ENCODE measurements around the gene MAN1C1. TPM values are rescaled to one million over a fixed set of nuclear protein-coding genes. Genes with fewer than 3 reads are reported as not detected.

The MAN1C1 gene
- total and polyA plus RNA-seq, 2 donors (not counting 1 experiment from before 2014, with no cell fraction given): 17.7 to 51.4 TPM

DNA sequence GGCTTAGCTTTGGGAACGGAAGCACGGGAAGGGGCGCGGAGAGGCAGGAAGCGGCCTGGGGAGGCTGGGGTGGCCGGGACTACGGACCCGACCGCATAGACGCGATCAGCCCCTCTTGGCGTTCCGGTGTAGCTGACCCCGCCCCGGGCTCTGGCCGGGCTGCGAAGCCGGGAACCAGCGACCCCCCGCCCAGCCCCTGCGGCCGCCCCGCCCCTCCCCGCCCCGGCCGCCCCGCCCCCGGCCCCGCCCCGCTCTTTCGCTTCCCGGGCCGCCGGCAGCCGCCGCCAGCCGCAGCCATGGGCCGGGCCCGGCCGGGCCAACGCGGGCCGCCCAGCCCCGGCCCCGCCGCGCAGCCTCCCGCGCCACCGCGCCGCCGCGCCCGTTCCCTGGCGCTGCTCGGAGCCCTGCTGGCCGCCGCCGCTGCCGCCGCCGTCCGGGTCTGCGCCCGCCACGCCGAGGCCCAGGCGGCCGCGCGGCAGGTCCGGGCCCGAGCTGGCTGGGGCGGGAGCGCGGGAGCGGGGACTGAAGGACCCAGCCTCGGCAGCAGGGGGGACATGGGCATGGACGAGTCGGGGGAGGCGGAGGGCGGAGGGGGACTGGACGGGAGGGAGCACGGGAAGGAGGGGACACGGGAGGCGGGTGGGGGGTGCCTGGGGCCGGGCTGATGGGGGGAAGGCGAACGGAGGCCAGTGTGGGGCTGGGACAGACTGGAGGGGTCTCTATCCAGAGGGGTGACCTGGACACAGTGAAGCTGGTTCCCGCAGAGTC is 183.5 kb downstream of the MAN1C1 start, which contains the start of gene SELENON:
Gene SELENON, plus strand, starts transcription at position 259 of the 768 bp plus-strand sequence. Its CDS starts 38 bp downstream, at position 297.
- Histone ChIP-seq H3K4me1 (ENCODE audit: control insufficient read depth, extremely low read depth, insufficient read depth, low read length) (peaks cover 9% of the 10 kb centered on the region), H3K9ac (ENCODE audit: insufficient read depth, low read length) (peak within 1 kb of the TSS; percentile 69), H3K79me2 (ENCODE audit: control insufficient read depth, insufficient read depth, low read length) (peaks cover 4% of the 10 kb centered on the region), H3K36me3 (ENCODE audit: control insufficient read depth, insufficient read depth, low read length) (no peaks in the 10 kb centered on the region), H3K27me3 (ENCODE audit: control insufficient read depth, insufficient read depth, low read length) (no peaks in the 10 kb centered on the region), H3K4me2 (ENCODE audit: extremely low read depth, insufficient read depth, low read length) (peak within 1 kb of the TSS; percentile 98), H3K27ac (ENCODE audit: insufficient read depth, low read length) (peak within 1 kb of the TSS; percentile 52), H3K4me3 (replicated peaks in 1 of 4; ENCODE audit: control extremely low read depth in 1 of 4, insufficient read depth in 1 of 4, low read depth in 3 of 4, low read length in 4 of 4) (peak within 1 kb of the TSS; percentile 61 to 73 (median 70)), H3K9me3 (ENCODE audit: control insufficient read depth, insufficient read depth, low read depth, low read length) (no peaks in the 10 kb centered on the region), H4K20me1 (ENCODE audit: control insufficient read depth, extremely low read depth, insufficient read depth, low read length) (no peaks in the 10 kb centered on the region), H2AFZ (ENCODE audit: low read length) (peak within 1 kb of the TSS; percentile 61)
- TF ChIP-seq, protein P1, sequence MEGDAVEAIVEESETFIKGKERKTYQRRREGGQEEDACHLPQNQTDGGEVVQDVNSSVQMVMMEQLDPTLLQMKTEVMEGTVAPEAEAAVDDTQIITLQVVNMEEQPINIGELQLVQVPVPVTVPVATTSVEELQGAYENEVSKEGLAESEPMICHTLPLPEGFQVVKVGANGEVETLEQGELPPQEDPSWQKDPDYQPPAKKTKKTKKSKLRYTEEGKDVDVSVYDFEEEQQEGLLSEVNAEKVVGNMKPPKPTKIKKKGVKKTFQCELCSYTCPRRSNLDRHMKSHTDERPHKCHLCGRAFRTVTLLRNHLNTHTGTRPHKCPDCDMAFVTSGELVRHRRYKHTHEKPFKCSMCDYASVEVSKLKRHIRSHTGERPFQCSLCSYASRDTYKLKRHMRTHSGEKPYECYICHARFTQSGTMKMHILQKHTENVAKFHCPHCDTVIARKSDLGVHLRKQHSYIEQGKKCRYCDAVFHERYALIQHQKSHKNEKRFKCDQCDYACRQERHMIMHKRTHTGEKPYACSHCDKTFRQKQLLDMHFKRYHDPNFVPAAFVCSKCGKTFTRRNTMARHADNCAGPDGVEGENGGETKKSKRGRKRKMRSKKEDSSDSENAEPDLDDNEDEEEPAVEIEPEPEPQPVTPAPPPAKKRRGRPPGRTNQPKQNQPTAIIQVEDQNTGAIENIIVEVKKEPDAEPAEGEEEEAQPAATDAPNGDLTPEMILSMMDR (conservative IDR thresholded peaks at IDR 0.05 in 1 of 2, IDR thresholded peaks at IDR 0.05 in 1 of 2; ENCODE audit: low read depth in 1 of 2, low read length in 2 of 2): no peak
- no peak for TF ChIP-seq EZH2 (IDR thresholded peaks at IDR 0.05; ENCODE audit: low read length, missing control alignments)
- DNase-seq (ENCODE audit: low read depth in 2 of 2): peak; percentile 45 to 68

DNA sequence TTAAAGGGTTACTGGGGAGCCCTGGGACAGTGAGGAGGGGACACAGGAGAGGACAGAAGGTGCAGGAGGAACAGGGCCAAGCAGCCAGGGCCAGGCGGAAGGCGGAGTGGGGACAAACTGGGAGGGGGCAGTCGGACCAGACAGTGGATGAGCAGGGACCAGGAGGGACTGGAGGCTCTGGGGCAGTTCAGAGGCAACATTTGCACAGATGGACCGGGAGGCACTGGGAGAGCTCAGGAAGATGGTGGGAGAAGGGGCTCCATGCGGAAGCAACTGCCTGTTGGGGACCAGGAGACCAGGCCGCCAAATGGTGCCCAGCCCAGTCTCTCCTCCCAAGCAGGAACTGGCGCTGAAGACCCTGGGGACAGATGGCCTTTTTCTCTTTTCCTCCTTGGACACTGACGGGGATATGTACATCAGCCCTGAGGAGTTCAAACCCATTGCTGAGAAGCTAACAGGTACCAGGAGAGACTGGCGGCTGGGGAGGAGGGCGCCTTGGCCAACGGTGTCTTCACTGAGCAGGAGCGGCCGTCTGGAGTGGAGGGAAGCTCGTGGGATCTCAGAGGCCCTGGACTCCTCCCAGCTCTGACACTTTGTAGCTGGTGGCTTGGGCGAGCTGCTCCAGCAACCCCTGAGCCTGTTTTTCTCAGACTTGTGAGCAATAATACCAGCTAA is 184.2 kb downstream of the MAN1C1 start:
- no peaks in the 10 kb centered on the region for H4K20me1 ChIP-seq (ENCODE audit: control insufficient read depth, extremely low read depth, insufficient read depth, low read length)
- TF ChIP-seq EZH2 (IDR thresholded peaks at IDR 0.05; ENCODE audit: low read length, missing control alignments): no peak
- TF ChIP-seq, protein P1 (conservative IDR thresholded peaks at IDR 0.05 in 1 of 2, IDR thresholded peaks at IDR 0.05 in 1 of 2; ENCODE audit: low read depth in 1 of 2, low read length in 2 of 2): no peak
- peak overlapping the region; percentile 52 for H3K27ac ChIP-seq (ENCODE audit: insufficient read depth, low read length)
- peak overlapping the region; percentile 61 for H2AFZ ChIP-seq (ENCODE audit: low read length)
- peak overlapping the region; percentile 98 for H3K4me2 ChIP-seq (ENCODE audit: extremely low read depth, insufficient read depth, low read length)
- DNase-seq (ENCODE audit: low read depth in 2 of 2): no peak
- H3K4me1 ChIP-seq (ENCODE audit: control insufficient read depth, extremely low read depth, insufficient read depth, low read length): peaks cover 15% of the 10 kb centered on the region
- H3K9me3 ChIP-seq (ENCODE audit: control insufficient read depth, insufficient read depth, low read depth, low read length): no peaks in the 10 kb centered on the region
- peaks cover 4% of the 10 kb centered on the region for H3K79me2 ChIP-seq (ENCODE audit: control insufficient read depth, insufficient read depth, low read length)
- H3K9ac ChIP-seq (ENCODE audit: insufficient read depth, low read length): peak overlapping the region; percentile 69
- H3K27me3 ChIP-seq (ENCODE audit: control insufficient read depth, insufficient read depth, low read length): no peaks in the 10 kb centered on the region
- H3K4me3 ChIP-seq (replicated peaks in 1 of 4; ENCODE audit: control extremely low read depth in 1 of 4, insufficient read depth in 1 of 4, low read depth in 3 of 4, low read length in 4 of 4): peak overlapping the region; percentile 61 to 73 (median 70)
- H3K36me3 ChIP-seq (ENCODE audit: control insufficient read depth, insufficient read depth, low read length): no peaks in the 10 kb centered on the region

DNA sequence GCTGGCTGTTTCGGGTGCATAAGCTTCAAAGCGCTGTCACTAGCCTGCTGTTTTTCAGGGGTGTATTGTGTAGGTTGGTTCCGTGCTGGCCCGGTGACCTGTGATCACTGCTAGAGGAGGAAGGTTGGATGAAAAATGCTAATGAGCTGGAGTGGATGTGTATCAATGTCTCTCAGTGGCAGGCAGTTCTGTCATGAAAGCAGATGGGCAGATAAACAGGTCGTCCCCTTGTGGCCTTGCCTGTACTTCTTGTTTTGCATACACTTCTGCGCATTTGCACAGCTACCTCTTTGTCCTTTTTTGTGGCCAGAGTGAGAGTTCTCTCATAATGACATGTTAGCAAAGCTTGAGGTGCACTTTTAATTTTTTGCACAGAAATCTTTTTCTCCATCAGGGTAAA is 186.3 kb downstream of the MAN1C1 start:
- Histone ChIP-seq H4K20me1 (ENCODE audit: control insufficient read depth, extremely low read depth, insufficient read depth, low read length) (no peaks in the 10 kb centered on the region), H3K9ac (ENCODE audit: insufficient read depth, low read length) (no peak overlapping the region), H3K36me3 (ENCODE audit: control insufficient read depth, insufficient read depth, low read length) (no peaks in the 10 kb centered on the region), H3K27ac (ENCODE audit: insufficient read depth, low read length) (no peak overlapping the region), H2AFZ (ENCODE audit: low read length) (no peak overlapping the region), H3K9me3 (ENCODE audit: control insufficient read depth, insufficient read depth, low read depth, low read length) (no peaks in the 10 kb centered on the region), H3K4me2 (ENCODE audit: extremely low read depth, insufficient read depth, low read length) (no peak overlapping the region), H3K4me3 (replicated peaks in 1 of 4; ENCODE audit: control extremely low read depth in 1 of 4, insufficient read depth in 1 of 4, low read depth in 3 of 4, low read length in 4 of 4) (no peak overlapping the region), H3K4me1 (ENCODE audit: control insufficient read depth, extremely low read depth, insufficient read depth, low read length) (peaks cover 18% of the 10 kb centered on the region), H3K27me3 (ENCODE audit: control insufficient read depth, insufficient read depth, low read length) (no peaks in the 10 kb centered on the region), H3K79me2 (ENCODE audit: control insufficient read depth, insufficient read depth, low read length) (peaks cover 4% of the 10 kb centered on the region)
- TF ChIP-seq, protein P1 (conservative IDR thresholded peaks at IDR 0.05 in 1 of 2, IDR thresholded peaks at IDR 0.05 in 1 of 2; ENCODE audit: low read depth in 1 of 2, low read length in 2 of 2): no peak
- no peak for TF ChIP-seq EZH2 (IDR thresholded peaks at IDR 0.05; ENCODE audit: low read length, missing control alignments)
- no peak for DNase-seq (ENCODE audit: low read depth in 2 of 2)

All from fibroblast of lung (primary cell).